Natural killer cell (primary cell): ENCODE results near the gene STK24. TPM values are rescaled to one million over a fixed set of nuclear protein-coding genes. Genes with fewer than 3 reads are reported as not detected.

Experiments
- ATAC-seq, 3 donors: fragments of 150-1000 bp in 2 of 3; fragments of 200-7000 bp in 1 of 3; cut with Tn5 transposase; 1 replicate in 1 of 3; 2 replicates in 2 of 3; pipeline ENCODE4 v1.10.0; 2021; ENCODE audit warnings: mild to moderate bottlenecking in 2 of 3, moderate library complexity in 2 of 3
- DNase-seq, 2 donors: peaks; one replicate each; pipeline versions ENCODE4 v3.0.0 to v3.0.0-alpha.2; 2013 to 2021; ENCODE audit warnings: mixed read lengths in 1 of 2
- H3K27ac ChIP-seq: one replicate; pipeline ENCODE4 v1.5.1; 2013; ENCODE audit warnings: mild to moderate bottlenecking, low read length
- H3K27me3 ChIP-seq: one replicate; pipeline ENCODE4 v1.6.1; 2013; ENCODE audit warnings: low read length; ENCODE audit not compliant: control insufficient read depth, insufficient read depth
- H3K36me3 ChIP-seq: one replicate; pipeline ENCODE4 v1.6.1; 2013; ENCODE audit warnings: low read length; ENCODE audit not compliant: control insufficient read depth, insufficient read depth
- H3K4me1 ChIP-seq: one replicate; pipeline ENCODE4 v1.6.1; 2013; ENCODE audit warnings: low read length; ENCODE audit not compliant: control insufficient read depth, insufficient read depth
- H3K4me3 ChIP-seq: one replicate; pipeline ENCODE4 v1.5.1; 2013; ENCODE audit warnings: low read length
- H3K9me3 ChIP-seq: one replicate; pipeline ENCODE4 v1.6.1; 2013; ENCODE audit warnings: low read length; ENCODE audit not compliant: control insufficient read depth, insufficient read depth
- H3K27ac Mint-ChIP-seq, 2 donors: one replicate each; pipeline ENCODE4 v1.8.0; 2022; ENCODE audit warnings: mild to moderate bottlenecking in 2 of 2, mixed read lengths in 2 of 2, moderate library complexity in 1 of 2
- H3K27me3 Mint-ChIP-seq, 2 donors: one replicate each; pipeline ENCODE4 v1.8.0; 2022; ENCODE audit warnings: low read depth in 2 of 2, mixed read lengths in 2 of 2
- H3K36me3 Mint-ChIP-seq: one replicate; pipeline ENCODE4 v1.8.0; 2022; ENCODE audit warnings: mixed read lengths
- H3K4me1 Mint-ChIP-seq, 2 donors: one replicate each; pipeline ENCODE4 v1.8.0; 2022; ENCODE audit warnings: mixed read lengths in 2 of 2
- H3K4me3 Mint-ChIP-seq: one replicate; pipeline ENCODE4 v1.8.0; 2022; ENCODE audit warnings: mild to moderate bottlenecking, moderate library complexity, mixed read lengths
- H3K9me3 Mint-ChIP-seq, 2 donors: one replicate each; pipeline ENCODE4 v1.8.0; 2022; ENCODE audit warnings: mixed read lengths in 2 of 2
- CTCF ChIP-seq: fragments of 200-600 bp; IDR thresholded peaks from one replicate; pipeline ENCODE4 v1.8.0; 2022; ENCODE audit warnings: antibody characterized with exemption
- WGBS: methylation state at CpG from one replicate; pipeline ENCODE4 v1.1.7; 2013; ENCODE audit warnings: missing lambda C conversion rate; ENCODE audit not compliant: insufficient coverage; 5-methylcytosine and 5-hydroxymethylcytosine counted together
- intact Hi-C: fragments of 100-400 bp; cut with micrococcal nuclease; formaldehyde crosslinking; loops from one replicate; pipeline ENCODE4 v1.14.2; 2022
- total RNA-seq, 4 donors: library from RNA; stranded (reverse); fragments of 120-200 nt in 1 of 4; gene quantifications; one replicate each; pipeline versions ENCODE4 v1.2.3 to v1.2.4, GENCODE V29; 2013 to 2022

STK24 gene
- total RNA-seq, 3 donors from 2014 or later (not counting 1 experiment from before 2014, with no cell fraction given), result 64.5 to 78.4 (median 70.4) TPM

GRCh38 chr13:98438246-98439125 is 138.4 kb downstream of the STK24 start:
- Histone ChIP-seq H3K4me1 (no peaks in the 10 kb centered on the region), H3K27ac (no peak overlapping the region), H3K27me3 (no peaks in the 10 kb centered on the region), H3K36me3 (no peaks in the 10 kb centered on the region), H3K4me3 (no peak overlapping the region), H3K9me3 (no peaks in the 10 kb centered on the region)
- no peak overlapping the region for H3K4me3 Mint-ChIP-seq
- H3K4me1 Mint-ChIP-seq, result no peaks in the 10 kb centered on the region
- H3K27me3 Mint-ChIP-seq, result peaks cover 0 to 2% of the 10 kb centered on the region in 2 donors
- no peaks in the 10 kb centered on the region for H3K9me3 Mint-ChIP-seq
- WGBS, result 84% methylated on average over 27 of the region's 27 CpGs
- DNase-seq (no peak), ATAC-seq (no peak)
- no peak overlapping the region for H3K27ac Mint-ChIP-seq
- intact Hi-C loops, result no loop called here
- no peak for TF ChIP-seq CTCF
- no peaks in the 10 kb centered on the region for H3K36me3 Mint-ChIP-seq

- 76% methylated on average over 12 of the region's 12 CpGs for WGBS
These were observed 140.5 kb downstream of the STK24 start for GRCh38 chr13:98436233-98436910.

GRCh38 chr13:98435376-98435775 is 141.5 kb downstream of the STK24 start:
- H3K36me3 Mint-ChIP-seq, result no peaks in the 10 kb centered on the region
- peaks cover 0 to 2% of the 10 kb centered on the region in 2 donors for H3K27me3 Mint-ChIP-seq
- H3K4me1 Mint-ChIP-seq, result no peaks in the 10 kb centered on the region
- no peak for DNase-seq
- ATAC-seq, result no peak
- no peak for TF ChIP-seq CTCF
- H3K9me3 Mint-ChIP-seq, result no peaks in the 10 kb centered on the region
- intact Hi-C loops, result no loop called here
- H3K9me3 ChIP-seq, result no peaks in the 10 kb centered on the region
- no peaks in the 10 kb centered on the region for H3K27me3 ChIP-seq
- H3K4me3 Mint-ChIP-seq, result no peak overlapping the region
- H3K4me3 ChIP-seq, result no peak overlapping the region
- H3K27ac Mint-ChIP-seq, result no peak overlapping the region
- no peaks in the 10 kb centered on the region for H3K4me1 ChIP-seq
- H3K36me3 ChIP-seq, result no peaks in the 10 kb centered on the region
- 94% methylated on average over 11 of the region's 11 CpGs for WGBS
- no peak overlapping the region for H3K27ac ChIP-seq

More at GRCh38 chr13:98436233-98436910, 140.5 kb downstream of the STK24 start:
- Histone ChIP-seq H3K27ac (no peak overlapping the region), H3K9me3 (no peaks in the 10 kb centered on the region), H3K27me3 (no peaks in the 10 kb centered on the region), H3K4me3 (no peak overlapping the region), H3K4me1 (no peaks in the 10 kb centered on the region), H3K36me3 (no peaks in the 10 kb centered on the region)
- no peak for DNase-seq
- H3K27ac Mint-ChIP-seq, result no peak overlapping the region
- no peaks in the 10 kb centered on the region for H3K4me1 Mint-ChIP-seq
- H3K4me3 Mint-ChIP-seq, result no peak overlapping the region
- no peaks in the 10 kb centered on the region for H3K36me3 Mint-ChIP-seq
- peaks cover 0 to 2% of the 10 kb centered on the region in 2 donors for H3K27me3 Mint-ChIP-seq
- ATAC-seq, result no peak
- intact Hi-C loops, result no loop called here
- no peak for TF ChIP-seq CTCF
- no peaks in the 10 kb centered on the region for H3K9me3 Mint-ChIP-seq
